Transverse colon (tissue), 4 donors: ENCODE measurements around the gene TMTC2. TPM values are rescaled to one million over a fixed set of nuclear protein-coding genes. Genes with fewer than 3 reads are reported as not detected.

Experiments
- DNase-seq: peaks from one replicate; pipeline ENCODE4 v3.0.0-alpha.2; 2019
- H3K27ac ChIP-seq, 4 donors: fragments of 200-600 bp; sonication (generic); 2 replicates each; pipeline ENCODE4 v1.5.1; 2016 to 2018; ENCODE audit warnings: inconsistent platforms in 4 of 4
- H3K27me3 ChIP-seq: fragments of 200-600 bp; sonication (generic); 2 replicates; pipeline ENCODE4 v1.5.1; 2017; ENCODE audit warnings: inconsistent platforms
- H3K36me3 ChIP-seq, 4 donors: fragments of 200-600 bp; sonication (generic); 2 replicates each; pipeline ENCODE4 v1.5.1; 2017 to 2019; ENCODE audit warnings: inconsistent platforms in 4 of 4
- H3K4me1 ChIP-seq, 4 donors: fragments of 200-600 bp; sonication (generic); 2 replicates each; pipeline ENCODE4 v1.5.1; 2017 to 2020; ENCODE audit warnings: inconsistent platforms in 4 of 4
- H3K4me3 ChIP-seq, 4 donors: fragments of 200-600 bp; sonication (generic); 1 replicate in 1 of 4; 2 replicates in 3 of 4; pipeline versions ENCODE4 v1.5.1 to v1.6.1; 2017 to 2019; ENCODE audit warnings: inconsistent platforms in 4 of 4
- H3K9me3 ChIP-seq, 2 donors: fragments of 200-600 bp; sonication (generic); 2 replicates each; pipeline ENCODE4 v1.5.1; 2017 to 2019; ENCODE audit warnings: inconsistent platforms in 2 of 2
- EP300 ChIP-seq: sonication (generic); formaldehyde crosslinking; IDR thresholded peaks from one replicate; pipeline ENCODE4 v1.6.1; 2017; ENCODE audit warnings: antibody characterized with exemption, low read depth
- POLR2A ChIP-seq: fragments of 450-650 bp; IDR thresholded peaks from one replicate; pipeline ENCODE4 v1.6.1; 2016; ENCODE audit warnings: antibody characterized with exemption, mild to moderate bottlenecking, moderate library complexity
- POLR2AphosphoS5 ChIP-seq, 3 donors: sonication (generic); formaldehyde crosslinking; IDR thresholded peaks; one replicate each; pipeline ENCODE4 v1.6.1; 2016; ENCODE audit warnings: antibody characterized with exemption in 3 of 3
- WGBS, 2 donors: methylation state at CpG; one replicate each; pipeline ENCODE4 v1.1.5; 2018; ENCODE audit warnings: low coverage in 1 of 2; 5-methylcytosine and 5-hydroxymethylcytosine counted together
- in situ Hi-C, 4 donors: fragments of 200-750 bp; cut with MboI; loops; one replicate each; pipeline versions ENCODE4 v1.15.0 to v1.15.1; 2017; ENCODE audit warnings: low sequenced_read_pairs in 3 of 4, low pct_ligation_motif_present in 1 of 4, low pct_unique_long_range_greater_than_20kb in 1 of 4
- intact Hi-C: fragments of 100-400 bp; cut with DNase I; formaldehyde crosslinking; loops from one replicate; pipeline ENCODE4 v1.15.1; 2023; ENCODE audit warnings: low total_unique reads
- total RNA-seq, 4 donors: library from RNA; depleted of rRNA; stranded (reverse); fragments of >200 nt; gene quantifications; one replicate each; pipeline ENCODE4 v1.1.0, GENCODE V29; 2016
- TF ChIP-seq, protein P1 (sequence below), 5 experiments: fragments of 200-600 bp in 3 of 5; fragments of 450-650 bp in 2 of 5; sonication (generic) in 3 of 5; IDR thresholded peaks; 1 replicate in 2 of 5; 2 replicates in 3 of 5; pipeline ENCODE4 v1.5.1; 2016 to 2017; ENCODE audit warnings: antibody characterized with exemption in 5 of 5, inconsistent platforms in 3 of 5, mild to moderate bottlenecking in 2 of 5, moderate library complexity in 1 of 5

TMTC2 gene
- total RNA-seq, 4 donors from 2014 or later, result 11.3 to 19.8 (median 17.1) TPM

DNA sequence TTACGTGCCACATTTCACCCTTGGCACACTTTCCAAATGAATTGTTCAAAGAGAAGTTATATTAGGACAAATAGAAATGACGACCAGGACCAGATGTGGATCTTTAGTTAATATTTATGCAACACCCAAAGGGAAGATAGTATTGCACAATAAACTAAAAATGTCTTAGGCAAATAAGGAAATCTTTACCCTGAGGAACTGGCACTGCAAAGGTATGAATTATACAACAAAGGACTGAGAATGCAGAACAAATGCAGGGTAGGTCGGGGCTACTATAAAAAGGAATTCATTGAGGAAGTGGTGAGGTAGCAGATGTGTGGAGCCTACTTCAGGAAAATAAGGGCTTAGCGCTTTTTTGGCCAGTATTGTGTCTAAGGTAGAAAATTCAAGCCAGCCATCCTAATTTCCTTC is 3.9 kb upstream of the TMTC2 start:
- intact Hi-C loops (loop anchor here (10.0 kb wide), 1 partner anchor 1142 kb away; no protein-coding TSS in a partner anchor), in situ Hi-C loops (no loop called here)
- 8 to 14% methylated on average over 3 to 4 of the region's 4 CpGs for WGBS, 2 donors
- H3K4me3 ChIP-seq, result no peak overlapping the region
- DNase-seq, result no peak
- no peaks in the 10 kb centered on the region for H3K27me3 ChIP-seq
- peaks cover 0 to 25% (median 16%) of the 10 kb centered on the region in 4 donors for H3K4me1 ChIP-seq
- no peaks in the 10 kb centered on the region for H3K9me3 ChIP-seq
- peak overlapping the region; percentile 3 to 44 (median 30) for H3K27ac ChIP-seq
- no peaks in the 10 kb centered on the region for H3K36me3 ChIP-seq
- TF ChIP-seq POLR2A, result no peak
- TF ChIP-seq, protein P1, sequence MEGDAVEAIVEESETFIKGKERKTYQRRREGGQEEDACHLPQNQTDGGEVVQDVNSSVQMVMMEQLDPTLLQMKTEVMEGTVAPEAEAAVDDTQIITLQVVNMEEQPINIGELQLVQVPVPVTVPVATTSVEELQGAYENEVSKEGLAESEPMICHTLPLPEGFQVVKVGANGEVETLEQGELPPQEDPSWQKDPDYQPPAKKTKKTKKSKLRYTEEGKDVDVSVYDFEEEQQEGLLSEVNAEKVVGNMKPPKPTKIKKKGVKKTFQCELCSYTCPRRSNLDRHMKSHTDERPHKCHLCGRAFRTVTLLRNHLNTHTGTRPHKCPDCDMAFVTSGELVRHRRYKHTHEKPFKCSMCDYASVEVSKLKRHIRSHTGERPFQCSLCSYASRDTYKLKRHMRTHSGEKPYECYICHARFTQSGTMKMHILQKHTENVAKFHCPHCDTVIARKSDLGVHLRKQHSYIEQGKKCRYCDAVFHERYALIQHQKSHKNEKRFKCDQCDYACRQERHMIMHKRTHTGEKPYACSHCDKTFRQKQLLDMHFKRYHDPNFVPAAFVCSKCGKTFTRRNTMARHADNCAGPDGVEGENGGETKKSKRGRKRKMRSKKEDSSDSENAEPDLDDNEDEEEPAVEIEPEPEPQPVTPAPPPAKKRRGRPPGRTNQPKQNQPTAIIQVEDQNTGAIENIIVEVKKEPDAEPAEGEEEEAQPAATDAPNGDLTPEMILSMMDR (IDR thresholded peaks at IDR 0.05), result no peak
- no peak for TF ChIP-seq EP300
- TF ChIP-seq POLR2AphosphoS5 (IDR thresholded peaks at IDR 0.05), result no peak

DNA sequence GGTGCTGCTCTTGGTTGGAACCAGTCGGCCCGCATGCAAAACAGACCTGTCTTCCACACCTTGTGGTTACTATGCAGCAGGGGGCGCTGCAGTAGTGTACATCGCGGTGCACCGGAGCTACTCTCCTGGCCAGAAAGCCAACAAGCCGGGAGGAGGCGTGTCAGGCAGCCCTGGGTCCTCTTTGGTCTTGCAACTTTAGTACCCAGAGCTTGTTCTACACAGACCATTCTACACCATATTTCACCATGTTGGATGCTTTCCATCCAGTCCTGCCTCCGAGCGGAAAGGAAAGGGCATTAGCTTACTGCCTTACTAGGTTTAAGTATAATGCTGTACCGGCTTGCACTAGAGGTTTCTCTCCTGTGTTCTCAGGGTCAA is 927 bp upstream of the TMTC2 start:
- intact Hi-C loops, result loop anchor here (10.0 kb wide), 1 partner anchor 1139 kb away; no protein-coding TSS in a partner anchor
- no peaks in the 10 kb centered on the region for H3K27me3 ChIP-seq
- in situ Hi-C loops, result no loop called here
- peak; percentile 97 for DNase-seq
- peak; percentile 22 to 48 (median 44) for TF ChIP-seq POLR2AphosphoS5 (IDR thresholded peaks at IDR 0.05)
- TF ChIP-seq EP300, result no peak
- TF ChIP-seq, protein P1 (IDR thresholded peaks at IDR 0.05), result peak; percentile 82 to 94 (median 84)
- TF ChIP-seq POLR2A, result no peak
- 1% methylated on average over 11 of the region's 11 CpGs; no CpG with 5 or more reads in 1 of the 2 donors for WGBS, 2 donors
- no peaks in the 10 kb centered on the region for H3K9me3 ChIP-seq
- no peaks in the 10 kb centered on the region for H3K36me3 ChIP-seq
- peak overlapping the region; percentile 93 to 98 (median 95) for H3K27ac ChIP-seq
- peaks cover 0 to 40% (median 16%) of the 10 kb centered on the region in 4 donors for H3K4me1 ChIP-seq
- peak overlapping the region; percentile 68 to 96 (median 74) for H3K4me3 ChIP-seq

DNA sequence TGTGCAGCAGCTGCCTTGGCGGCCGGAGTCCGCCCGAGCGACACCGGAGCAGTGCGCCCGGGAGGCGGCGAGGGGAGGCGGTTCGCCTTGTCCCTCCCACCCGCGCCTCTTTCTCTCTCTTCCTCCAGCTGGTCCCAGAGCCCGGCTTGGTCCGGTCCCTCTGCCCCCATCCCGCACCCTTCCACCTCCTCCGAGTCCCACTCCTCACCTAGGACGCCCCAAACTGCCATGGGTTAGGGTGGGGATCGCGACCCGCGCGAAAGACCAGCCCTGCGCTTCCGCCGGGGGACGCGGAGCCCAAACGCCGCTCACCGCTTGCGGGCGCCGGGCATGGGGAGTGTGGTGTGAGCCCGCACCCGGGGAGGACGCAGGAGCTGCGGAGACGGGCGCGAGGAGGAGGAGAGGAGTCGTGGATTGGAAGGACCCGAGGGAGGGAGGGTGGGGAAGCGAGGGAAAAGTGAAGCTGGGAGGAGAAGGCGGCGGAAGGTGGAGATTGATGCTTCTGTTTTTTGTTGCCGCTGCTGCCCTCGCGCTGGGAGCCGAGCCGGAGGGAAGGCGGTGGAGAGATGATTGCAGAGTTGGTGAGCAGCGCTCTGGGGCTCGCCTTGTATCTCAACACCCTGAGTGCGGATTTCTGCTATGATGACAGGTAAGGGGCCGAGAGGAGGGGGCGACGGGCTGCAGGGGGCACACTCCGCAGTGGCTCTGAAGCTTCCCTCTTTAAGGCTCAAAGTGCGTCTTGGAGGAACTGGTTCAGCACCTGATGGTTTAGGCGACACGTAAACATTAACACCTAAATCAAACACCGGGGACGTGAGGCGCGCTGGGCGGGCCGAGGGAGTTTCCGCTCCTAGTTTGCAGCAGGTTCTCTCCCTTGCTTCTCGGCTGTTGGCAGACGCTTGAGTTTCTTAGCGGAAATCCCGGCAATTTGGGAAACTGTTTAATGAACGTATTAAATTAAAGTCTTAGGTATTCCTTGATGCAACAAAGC is 610 bp downstream of the TMTC2 start:
- H3K27me3 ChIP-seq, result no peaks in the 10 kb centered on the region
- intact Hi-C loops, result loop anchor here (10.0 kb wide), 1 partner anchor 1137 kb away; no protein-coding TSS in a partner anchor
- TF ChIP-seq EP300 (no peak), POLR2AphosphoS5 (IDR thresholded peaks at IDR 0.05) (peak; percentile 62 to 70 (median 63)), POLR2A (peak; percentile 37)
- TF ChIP-seq, protein P1 (IDR thresholded peaks at IDR 0.05), result peak in 1 of 5 experiments; percentile 7
- H3K4me3 ChIP-seq, result peak overlapping the region; percentile 68 to 96 (median 74)
- no peaks in the 10 kb centered on the region for H3K9me3 ChIP-seq
- in situ Hi-C loops, result no loop called here
- peaks cover 0 to 36% (median 18%) of the 10 kb centered on the region in 4 donors for H3K4me1 ChIP-seq
- peak overlapping the region; percentile 93 to 98 (median 95) for H3K27ac ChIP-seq
- peak; percentile 80 for DNase-seq
- H3K36me3 ChIP-seq, result no peaks in the 10 kb centered on the region
- WGBS, 2 donors, result 0 to 1% methylated on average over 9 to 75 of the region's 75 CpGs

DNA sequence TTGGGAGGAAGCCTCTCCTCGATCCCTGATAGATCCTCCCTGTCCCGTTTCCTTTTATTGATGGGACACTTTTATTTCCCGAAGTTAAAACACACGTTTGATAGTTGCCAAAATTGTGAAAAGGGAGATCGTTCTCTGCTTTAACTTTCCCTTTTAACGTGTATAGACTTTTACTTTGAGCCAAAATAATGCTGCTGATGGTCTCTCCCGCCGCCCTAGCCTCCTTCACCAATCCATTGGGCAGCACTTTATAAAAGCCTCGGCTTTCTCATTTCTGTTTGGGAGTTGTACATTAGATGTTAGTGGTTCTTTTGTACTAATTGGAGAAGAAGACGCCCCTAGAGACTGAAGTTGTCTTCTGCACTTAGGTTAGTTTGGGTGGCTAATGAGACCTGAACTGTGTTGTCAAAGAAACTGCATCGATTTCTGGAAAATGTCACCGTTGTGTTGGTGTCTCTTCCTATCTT is 1.4 kb downstream of the TMTC2 start:
- DNase-seq, result no peak
- TF ChIP-seq, protein P1 (IDR thresholded peaks at IDR 0.05), result peak in 3 of 5 experiments; percentile 2 to 27 (median 11)
- no peak for TF ChIP-seq POLR2A
- H3K36me3 ChIP-seq, result no peaks in the 10 kb centered on the region
- intact Hi-C loops (loop anchor here (10.0 kb wide), 1 partner anchor 1137 kb away; no protein-coding TSS in a partner anchor), in situ Hi-C loops (no loop called here)
- H3K27me3 ChIP-seq, result no peaks in the 10 kb centered on the region
- H3K4me1 ChIP-seq, result peaks cover 0 to 29% (median 12%) of the 10 kb centered on the region in 4 donors
- H3K9me3 ChIP-seq, result no peaks in the 10 kb centered on the region
- H3K4me3 ChIP-seq, result peak overlapping the region; percentile 68 to 96 (median 74)
- WGBS, 2 donors, result 2 to 7% methylated on average over 12 of the region's 12 CpGs
- peak overlapping the region; percentile 93 to 98 (median 95) for H3K27ac ChIP-seq
